GM12878 (cell line): Measurements from ENCODE around the gene MEGF6. TPM values are rescaled to one million over a fixed set of nuclear protein-coding genes. Genes with fewer than 3 reads are reported as not detected.

Experiments used
- ATAC-seq: fragments of 200-7000 bp; cut with Tn5 transposase; 3 replicates; pipeline ENCODE4 v1.9.1; 2020; ENCODE audit warnings: mild to moderate bottlenecking, moderate library complexity
- BruUV-seq: library from RNA; stranded (reverse); fragments of 400-500 nt; replicated peaks from 2 replicates; lab custom pipeline; 2021; lab: Mats Ljungman, UMichigan
- CTCF ChIA-PET: fragments of 300-600 bp; sonication (Branson Sonifier 250); formaldehyde crosslinking; extraction: SDS; loops from one replicate; lab custom pipeline; 2021; ENCODE audit warnings: inconsistent platforms; lab: Yijun Ruan, JAX
- POLR2A ChIA-PET: fragments of 350-600 bp; formaldehyde crosslinking; extraction: SDS; loops from one replicate; lab custom pipeline; 2021; ENCODE audit warnings: inconsistent platforms; lab: Charles Lee
- RAD21 ChIA-PET: fragments of 300-600 bp; sonication (Branson Sonifier 250); formaldehyde crosslinking; loops from one replicate; lab custom pipeline; 2023; ENCODE audit warnings: antibody characterized with exemption; ENCODE audit not compliant: unreplicated experiment; lab: Charles Lee
- SMC1A ChIA-PET: fragments of 300-600 bp; sonication (Branson Sonifier 250); formaldehyde crosslinking; loops from one replicate; lab custom pipeline; 2023; ENCODE audit not compliant: unreplicated experiment, uncharacterized antibody; lab: Charles Lee
- DNase-seq: peaks from one replicate; pipeline ENCODE4 v3.0.0-alpha.2; 2011; ENCODE audit warnings: low read depth, low spot score
- FAIRE-seq: peaks from 3 replicates; lab custom pipeline; 2011; peaks lifted over from hg19 to GRCh38; lab: Jason Lieb, UNC
- H2AFZ ChIP-seq: 2 replicates; pipeline ENCODE4 v1.6.0; 2011; ENCODE audit warnings: low read depth, low read length, control low read depth; ENCODE audit not compliant: control insufficient read depth
- H3K27ac ChIP-seq: 2 replicates; pipeline ENCODE4 v1.5.1; 2011; ENCODE audit warnings: control low read depth; ENCODE audit not compliant: control insufficient read depth, insufficient read depth
- H3K27me3 ChIP-seq, 2 experiments: replicated peaks in 1 of 2; 2 replicates each; pipeline versions ENCODE4 v1.6.0 to v1.6.1; 2011; ENCODE audit warnings: low read length in 1 of 2; ENCODE audit not compliant: control insufficient read depth in 2 of 2, insufficient read depth in 2 of 2
- H3K36me3 ChIP-seq, 2 experiments: 2 replicates each; pipeline ENCODE4 v1.5.1; 2011; ENCODE audit warnings: low read length in 1 of 2; ENCODE audit not compliant: control insufficient read depth in 2 of 2, insufficient read depth in 2 of 2
- H3K4me1 ChIP-seq: 2 replicates; pipeline ENCODE4 v1.6.1; 2011; ENCODE audit warnings: mild to moderate bottlenecking, low read length, moderate library complexity, mixed read lengths; ENCODE audit not compliant: control insufficient read depth, insufficient read depth
- H3K4me2 ChIP-seq: 2 replicates; pipeline ENCODE4 v1.6.0; 2011; ENCODE audit warnings: control low read depth; ENCODE audit not compliant: control insufficient read depth, insufficient read depth
- H3K4me3 ChIP-seq: fragments of 200-600 bp; sonication (generic); 2 replicates; pipeline ENCODE4 v1.5.1; 2016
- H3K79me2 ChIP-seq: 2 replicates; pipeline ENCODE4 v1.6.0; 2011; ENCODE audit warnings: low read length; ENCODE audit not compliant: control insufficient read depth, insufficient read depth
- H3K9ac ChIP-seq: 2 replicates; pipeline ENCODE4 v1.8.0; 2011; ENCODE audit warnings: low read length, control low read depth, mixed read lengths; ENCODE audit not compliant: control insufficient read depth, insufficient read depth
- H3K9me3 ChIP-seq: replicated peaks from 3 replicates; pipeline ENCODE4 v1.5.1; 2011; ENCODE audit warnings: mild to moderate bottlenecking, low read length; ENCODE audit not compliant: control insufficient read depth, insufficient read depth
- H4K20me1 ChIP-seq: 2 replicates; pipeline ENCODE4 v1.6.0; 2011; ENCODE audit not compliant: control insufficient read depth, insufficient read depth
- FOS ChIP-seq: IDR thresholded peaks from 3 replicates; pipeline ENCODE4 v1.6.1; 2011; ENCODE audit warnings: borderline replicate concordance; ENCODE audit not compliant: insufficient read length; ENCODE audit errors: extremely low read depth
- RELA ChIP-seq: fragments of 450-650 bp; IDR thresholded peaks from 2 replicates; pipeline ENCODE4 v1.8.0; 2014; ENCODE audit warnings: borderline replicate concordance; ENCODE audit not compliant: partially characterized antibody
- RUNX3 ChIP-seq: IDR thresholded peaks from 2 replicates; pipeline ENCODE4 v1.6.1; 2012; ENCODE audit warnings: low read length, inconsistent platforms
- SP1 ChIP-seq: IDR thresholded peaks from one replicate; pipeline ENCODE4 v1.6.1; 2011; ENCODE audit warnings: low read depth, low read length
- STAT1 ChIP-seq: fragments of 450-650 bp; conservative IDR thresholded peaks from 2 replicates; pipeline ENCODE4 v1.6.1; 2014; ENCODE audit warnings: antibody characterized with exemption, mild to moderate bottlenecking
- WGBS: methylation state at CpG from one replicate; pipeline ENCODE4 v1.1.6; 2016; ENCODE audit warnings: low lambda C conversion rate; ENCODE audit not compliant: insufficient replicate concordance, insufficient coverage; ENCODE audit errors: missing lambda C conversion rate; 5-methylcytosine and 5-hydroxymethylcytosine counted together
- in situ Hi-C: fragments of 300-500 bp; cut with MboI; formaldehyde crosslinking; loops from 9 replicates; pipeline ENCODE4 v1.14.3; 2018; ENCODE audit warnings: mixed read lengths
- intact Hi-C: fragments of 100-400 bp; cut with micrococcal nuclease; formaldehyde crosslinking; loops from one replicate; pipeline ENCODE4 v1.14.2; 2022; ENCODE audit not compliant: unreplicated experiment
- polyA plus RNA-seq, 11 experiments: library from polyadenylated mRNA; depleted of rRNA in 4 of 11; unstranded in 6 of 11; stranded (reverse) in 5 of 11; fragments of >200 nt; fragmentation: Nextera tagmentation in 4 of 11; fragmentation: Illumina TruSeq in 1 of 11; extraction: Ambion mirVana in 4 of 11; extraction: Trizol in 1 of 11; gene quantifications; 1 replicate in 1 of 11; 2 replicates in 10 of 11; pipeline versions ENCODE4 v1.2.1 to v1.2.3, GENCODE V29; 2011 to 2016; ENCODE audit warnings: inconsistent platforms in 2 of 11, missing spikeins in 2 of 11, low read depth in 1 of 11
- total RNA-seq, 4 experiments: library from RNA; depleted of rRNA in 3 of 4; stranded (reverse); fragments of >200 nt in 3 of 4; fragmentation: Illumina TruSeq in 1 of 4; extraction: Trizol in 1 of 4; gene quantifications; 2 replicates each; pipeline versions ENCODE4 v1.2.1 to v1.2.3, GENCODE V29; 2013 to 2021
- TF ChIP-seq, protein P1 (sequence below): fragments of 450-650 bp; formaldehyde crosslinking; IDR thresholded peaks from 2 replicates; pipeline ENCODE4 v1.5.0; 2022; ENCODE audit warnings: mild to moderate bottlenecking, missing genetic modification characterization

MEGF6 gene
- total and polyA plus RNA-seq, 10 of the 15 experiments (the other 5 are each of a cell fraction or from before 2014, with no cell fraction given): 0.03 to 0.41 TPM; not detected in 8

DNA sequence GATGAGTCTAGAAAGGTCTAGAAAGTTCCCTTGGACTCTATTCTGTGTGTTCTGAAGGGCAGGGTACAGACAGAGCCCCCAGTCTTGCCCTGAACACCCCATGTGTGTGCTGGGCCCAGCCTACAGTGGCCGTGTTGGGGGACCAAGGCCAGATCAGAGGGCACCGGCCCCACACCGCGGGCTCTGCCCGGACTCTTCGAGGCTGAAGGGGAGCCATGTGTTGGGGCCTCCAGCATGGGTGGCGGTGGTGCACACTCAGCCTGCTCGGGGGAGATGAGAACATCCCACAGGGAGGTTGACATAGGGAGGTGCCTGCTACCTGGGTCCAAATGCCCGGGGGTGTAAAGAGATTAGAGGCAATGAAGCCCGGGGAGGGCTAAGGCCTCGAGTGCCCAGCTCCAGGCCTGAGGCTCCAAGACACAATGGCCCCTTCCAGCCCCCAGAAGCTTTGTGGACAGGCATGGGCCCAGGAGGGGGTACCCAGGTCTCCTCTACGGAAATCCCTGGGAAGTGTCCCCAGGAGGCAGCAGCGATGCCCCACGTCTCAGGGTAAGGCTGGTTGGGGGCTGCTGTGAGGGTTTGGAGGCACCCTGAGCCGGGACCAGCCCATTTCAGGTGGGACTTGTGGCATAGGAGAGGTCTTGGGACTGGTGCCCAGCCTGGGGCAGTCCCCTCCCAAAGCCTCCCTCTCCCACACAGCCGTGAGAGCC, 144.8 kb downstream of the MEGF6 start:
- no peak for FAIRE-seq
- no peak for TF ChIP-seq RUNX3
- no peak for TF ChIP-seq STAT1
- no peak for TF ChIP-seq RELA
- TF ChIP-seq SP1: no peak
- TF ChIP-seq, protein P1, sequence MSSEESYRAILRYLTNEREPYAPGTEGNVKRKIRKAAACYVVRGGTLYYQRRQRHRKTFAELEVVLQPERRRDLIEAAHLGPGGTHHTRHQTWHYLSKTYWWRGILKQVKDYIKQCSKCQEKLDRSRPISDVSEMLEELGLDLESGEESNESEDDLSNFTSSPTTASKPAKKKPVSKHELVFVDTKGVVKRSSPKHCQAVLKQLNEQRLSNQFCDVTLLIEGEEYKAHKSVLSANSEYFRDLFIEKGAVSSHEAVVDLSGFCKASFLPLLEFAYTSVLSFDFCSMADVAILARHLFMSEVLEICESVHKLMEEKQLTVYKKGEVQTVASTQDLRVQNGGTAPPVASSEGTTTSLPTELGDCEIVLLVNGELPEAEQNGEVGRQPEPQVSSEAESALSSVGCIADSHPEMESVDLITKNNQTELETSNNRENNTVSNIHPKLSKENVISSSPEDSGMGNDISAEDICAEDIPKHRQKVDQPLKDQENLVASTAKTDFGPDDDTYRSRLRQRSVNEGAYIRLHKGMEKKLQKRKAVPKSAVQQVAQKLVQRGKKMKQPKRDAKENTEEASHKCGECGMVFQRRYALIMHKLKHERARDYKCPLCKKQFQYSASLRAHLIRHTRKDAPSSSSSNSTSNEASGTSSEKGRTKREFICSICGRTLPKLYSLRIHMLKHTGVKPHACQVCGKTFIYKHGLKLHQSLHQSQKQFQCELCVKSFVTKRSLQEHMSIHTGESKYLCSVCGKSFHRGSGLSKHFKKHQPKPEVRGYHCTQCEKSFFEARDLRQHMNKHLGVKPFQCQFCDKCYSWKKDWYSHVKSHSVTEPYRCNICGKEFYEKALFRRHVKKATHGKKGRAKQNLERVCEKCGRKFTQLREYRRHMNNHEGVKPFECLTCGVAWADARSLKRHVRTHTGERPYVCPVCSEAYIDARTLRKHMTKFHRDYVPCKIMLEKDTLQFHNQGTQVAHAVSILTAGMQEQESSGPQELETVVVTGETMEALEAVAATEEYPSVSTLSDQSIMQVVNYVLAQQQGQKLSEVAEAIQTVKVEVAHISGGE: no peak
- TF ChIP-seq FOS: no peak
- H4K20me1 ChIP-seq: no peaks in the 10 kb centered on the region
- H3K27ac ChIP-seq: no peak overlapping the region
- 31% methylated on average over 16 of the region's 16 CpGs for WGBS
- ChIA-PET CTCF (no interaction called here), RAD21 (no interaction called here), POLR2A (no interaction called here), SMC1A (no interaction called here)
- no peak overlapping the region for H3K4me2 ChIP-seq
- no peak overlapping the region for H3K9ac ChIP-seq
- H3K79me2 ChIP-seq: no peaks in the 10 kb centered on the region
- no peaks in the 10 kb centered on the region for H3K27me3 ChIP-seq
- H2AFZ ChIP-seq: no peak overlapping the region
- H3K36me3 ChIP-seq: no peaks in the 10 kb centered on the region
- no peak overlapping the region for H3K4me3 ChIP-seq
- no peak for ATAC-seq
- intact Hi-C loops (no loop called here), in situ Hi-C loops (no loop called here)
- H3K4me1 ChIP-seq: no peaks in the 10 kb centered on the region
- no TSS peak for BruUV-seq
- DNase-seq: no peak
- no peaks in the 10 kb centered on the region for H3K9me3 ChIP-seq
